Karpas-422 (cell line): ENCODE results near the gene SLC22A16. TPM values are rescaled to one million over a fixed set of nuclear protein-coding genes. Genes with fewer than 3 reads are reported as not detected.
"Not testable (repeated sequence)": the region's sequence is repeated elsewhere in the genome, so short reads cannot be mapped to it uniquely, and the experiment has no call there.

Source experiments
- DNase-seq: peaks from one replicate; pipeline ENCODE4 v3.0.0-alpha.2; 2015
- H2AFZ ChIP-seq: fragments of 200-600 bp; sonication (generic); 2 replicates; pipeline ENCODE4 v1.6.1; 2014; ENCODE audit warnings: antibody characterized with exemption, low read length, mixed read lengths
- H3K27ac ChIP-seq: fragments of 200-600 bp; sonication (generic); 2 replicates; pipeline ENCODE4 v1.5.1; 2014; ENCODE audit warnings: mild to moderate bottlenecking, low read length, moderate library complexity
- H3K27me3 ChIP-seq: fragments of 200-600 bp; sonication (generic); 2 replicates; pipeline ENCODE4 v1.6.1; 2014; ENCODE audit warnings: low read length, mixed read lengths
- H3K36me3 ChIP-seq: fragments of 200-600 bp; sonication (generic); 2 replicates; pipeline ENCODE4 v1.6.1; 2014; ENCODE audit warnings: low read length, mixed read lengths; ENCODE audit not compliant: insufficient read depth
- H3K4me1 ChIP-seq: fragments of 200-600 bp; sonication (generic); 2 replicates; pipeline ENCODE4 v1.6.1; 2014; ENCODE audit warnings: mild to moderate bottlenecking, low read length, mixed read lengths
- H3K4me2 ChIP-seq: fragments of 200-600 bp; sonication (generic); 2 replicates; pipeline ENCODE4 v1.6.1; 2014; ENCODE audit warnings: low read length, low read depth, mild to moderate bottlenecking; ENCODE audit not compliant: poor library complexity, severe bottlenecking
- H3K4me3 ChIP-seq: fragments of 200-600 bp; sonication (generic); 2 replicates; pipeline ENCODE4 v1.5.1; 2014; ENCODE audit warnings: mild to moderate bottlenecking, antibody characterized with exemption, low read length, mixed read lengths
- H3K79me2 ChIP-seq: fragments of 200-600 bp; sonication (generic); 2 replicates; pipeline ENCODE4 v1.6.1; 2014; ENCODE audit warnings: mild to moderate bottlenecking, low read length, mixed read lengths
- H3K9ac ChIP-seq: fragments of 200-600 bp; sonication (generic); 2 replicates; pipeline ENCODE4 v1.6.0; 2014; ENCODE audit warnings: low read length
- H3K9me2 ChIP-seq: fragments of 200-600 bp; sonication (generic), shearing (Covaris generic); replicated peaks from 2 replicates; pipeline ENCODE4 v1.6.0; 2014; ENCODE audit warnings: mild to moderate bottlenecking, low read length, moderate library complexity; ENCODE audit not compliant: insufficient read depth
- H3K9me3 ChIP-seq: fragments of 300-700, 200-600 bp; sonication (generic); 2 replicates; pipeline ENCODE4 v1.6.1; 2014; ENCODE audit warnings: low read length, mixed read lengths
- H4K20me1 ChIP-seq: fragments of 200-600 bp; sonication (generic); 2 replicates; pipeline ENCODE4 v1.6.1; 2014; ENCODE audit warnings: mild to moderate bottlenecking, antibody characterized with exemption, low read length, low read depth; ENCODE audit not compliant: insufficient read depth
- total RNA-seq: library from RNA; depleted of rRNA; stranded (reverse); fragments of >200 nt; shearing (Covaris generic); gene quantifications from 2 replicates; pipeline ENCODE4 v1.2.3, GENCODE V29; 2014; ENCODE audit warnings: low replicate concordance

The SLC22A16 gene
- total RNA-seq, 1 experiment from 2014 or later = not detected

DNA sequence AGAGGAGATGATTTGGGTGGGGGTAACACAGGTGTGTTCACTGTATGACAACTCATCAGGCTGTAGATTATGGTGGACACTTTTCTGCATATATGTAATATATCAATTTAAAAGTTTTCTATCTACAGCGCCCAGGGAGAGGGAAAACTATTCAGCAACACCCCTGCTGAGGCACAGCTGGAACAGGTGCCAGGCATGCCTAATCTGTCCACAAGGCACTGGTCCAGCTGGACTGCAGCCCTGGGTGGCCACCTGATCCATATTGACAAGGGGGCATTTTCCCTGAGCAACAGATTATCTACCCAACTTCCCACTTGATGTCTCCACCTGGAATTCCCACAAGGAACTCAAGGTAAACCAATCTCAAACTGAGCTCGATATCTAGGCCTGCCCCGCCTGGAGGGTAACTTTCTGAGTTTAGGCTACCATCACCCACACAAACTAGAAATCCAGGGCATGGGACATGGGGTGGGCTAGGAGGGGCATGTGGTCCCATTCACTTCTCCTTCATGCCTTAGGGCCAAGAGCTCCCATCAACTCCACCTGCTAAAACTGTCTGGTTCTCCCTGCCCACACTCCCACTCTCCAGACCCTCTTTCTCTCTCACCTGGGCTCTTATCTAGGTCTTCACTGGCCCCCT lies 4.6 kb downstream of the SLC22A16 start:
- no peak overlapping the region for H3K9ac ChIP-seq
- no peak overlapping the region for H2AFZ ChIP-seq
- DNase-seq = no peak
- H3K4me3 ChIP-seq = no peak overlapping the region
- H3K79me2 ChIP-seq = no peaks in the 10 kb centered on the region
- 0 out of 2 replicates have a peak, but pooled peaks cover 3% of the 10 kb centered on the region for H3K27me3 ChIP-seq
- H3K36me3 ChIP-seq = no peaks in the 10 kb centered on the region
- no peaks in the 10 kb centered on the region for H3K9me2 ChIP-seq
- H3K4me2 ChIP-seq = no peak overlapping the region
- no peak overlapping the region for H3K27ac ChIP-seq
- H3K4me1 ChIP-seq = no peaks in the 10 kb centered on the region
- no peaks in the 10 kb centered on the region for H3K9me3 ChIP-seq
- no peaks in the 10 kb centered on the region for H4K20me1 ChIP-seq

DNA sequence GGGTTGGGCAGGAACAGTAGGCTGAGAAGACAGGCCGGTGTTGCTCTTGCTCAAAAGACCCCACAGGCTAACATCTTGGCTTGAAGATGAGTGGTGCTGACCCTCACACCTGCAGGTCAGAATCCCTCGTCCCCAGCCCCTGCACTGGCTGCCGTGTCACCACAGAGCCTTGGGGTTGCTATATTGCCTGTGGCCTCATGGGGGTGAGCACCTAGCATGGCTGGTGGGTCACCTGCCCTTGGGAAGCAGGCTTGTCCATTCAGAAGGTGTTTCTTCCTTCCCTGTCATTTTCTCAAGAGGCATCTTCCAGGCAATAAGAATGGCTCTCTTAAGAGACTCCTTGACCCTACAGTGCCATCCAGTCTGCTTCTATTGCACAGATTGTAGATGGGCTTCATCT lies 7.7 kb downstream of the SLC22A16 start:
- H2AFZ ChIP-seq = no peak overlapping the region
- DNase-seq = no peak
- H3K27me3 ChIP-seq = no peaks in the 10 kb centered on the region
- H3K9ac ChIP-seq = no peak overlapping the region
- H3K4me1 ChIP-seq = no peaks in the 10 kb centered on the region
- H3K4me2 ChIP-seq = no peak overlapping the region
- H4K20me1 ChIP-seq = no peaks in the 10 kb centered on the region
- no peaks in the 10 kb centered on the region for H3K9me2 ChIP-seq
- H3K9me3 ChIP-seq = no peaks in the 10 kb centered on the region
- H3K27ac ChIP-seq = no peak overlapping the region
- no peak overlapping the region for H3K4me3 ChIP-seq
- H3K79me2 ChIP-seq = no peaks in the 10 kb centered on the region
- no peaks in the 10 kb centered on the region for H3K36me3 ChIP-seq

DNA sequence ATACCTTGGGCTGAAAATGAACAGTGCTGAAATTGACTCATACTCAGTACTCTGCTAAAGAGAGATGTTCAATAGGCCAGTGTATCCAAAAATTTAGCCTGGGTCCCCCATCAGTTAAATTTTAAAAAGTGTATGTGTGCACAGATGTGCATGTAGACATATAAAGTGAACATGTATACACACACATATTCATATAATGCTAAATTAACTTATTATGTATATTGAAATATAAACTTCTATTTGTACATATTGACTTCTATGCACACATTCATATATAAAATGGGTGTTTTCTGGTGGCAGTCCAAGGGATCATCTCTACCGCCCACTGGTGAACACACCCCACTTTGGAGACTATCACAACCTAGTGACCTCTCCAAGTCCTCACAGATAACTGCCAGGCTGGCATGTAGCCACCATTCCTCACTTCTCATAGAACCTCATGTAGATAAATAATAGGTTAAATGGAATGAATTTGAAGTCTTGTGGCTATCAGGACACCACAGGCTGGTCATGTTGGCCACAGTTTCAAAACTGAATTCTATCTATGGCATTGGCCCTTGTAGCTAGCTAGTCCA lies 8.8 kb downstream of the SLC22A16 start:
- H3K27me3 ChIP-seq = no peaks in the 10 kb centered on the region; the same call in 1 of the 2 replicates
- no peaks in the 10 kb centered on the region for H3K79me2 ChIP-seq
- H3K4me3 ChIP-seq = no peak overlapping the region
- H3K4me2 ChIP-seq = no peak overlapping the region
- peaks cover 4% of the 10 kb centered on the region; the same call in 1 of the 2 replicates for H3K9me3 ChIP-seq
- H3K36me3 ChIP-seq = no peaks in the 10 kb centered on the region
- no peaks in the 10 kb centered on the region for H4K20me1 ChIP-seq
- H3K27ac ChIP-seq = no peak overlapping the region
- no peak overlapping the region for H2AFZ ChIP-seq
- H3K9me2 ChIP-seq = no peaks in the 10 kb centered on the region
- no peaks in the 10 kb centered on the region for H3K4me1 ChIP-seq
- H3K9ac ChIP-seq = no peak overlapping the region
- no peak for DNase-seq

DNA sequence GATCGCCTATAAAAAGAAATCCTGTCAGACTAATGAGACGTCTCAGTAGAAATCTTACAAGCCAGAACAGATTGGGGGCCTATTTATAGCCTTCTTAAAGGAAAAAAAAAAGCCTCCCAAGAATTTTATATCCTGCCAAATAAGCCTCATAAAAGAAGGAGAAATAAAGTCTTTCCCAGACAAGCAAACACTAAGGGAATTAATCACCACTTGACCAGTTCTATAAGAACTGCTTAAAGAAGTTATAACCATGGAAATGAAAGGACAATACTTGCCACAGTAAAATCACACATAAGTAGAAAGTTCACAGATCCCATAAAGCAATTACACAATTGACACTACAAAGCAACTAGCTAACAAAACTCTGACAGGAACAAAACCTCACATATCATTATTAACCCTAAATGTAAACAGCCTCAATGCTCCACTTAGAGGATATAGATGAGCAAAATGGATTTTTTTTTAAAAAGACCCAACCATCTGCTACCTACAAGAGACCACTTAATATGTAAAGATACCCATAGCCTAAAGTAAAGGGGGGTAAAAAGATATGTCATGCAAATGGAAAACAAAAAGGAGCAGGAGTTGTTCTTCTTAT lies 13.4 kb downstream of the SLC22A16 start:
- H4K20me1 ChIP-seq = no peaks in the 10 kb centered on the region
- no peak for DNase-seq
- no peaks in the 10 kb centered on the region for H3K36me3 ChIP-seq
- no peaks in the 10 kb centered on the region for H3K79me2 ChIP-seq
- H3K4me1 ChIP-seq = no peaks in the 10 kb centered on the region
- peaks cover 5% of the 10 kb centered on the region; the same call in 1 of the 2 replicates for H3K9me3 ChIP-seq
- no peaks in the 10 kb centered on the region; the same call in 1 of the 2 replicates for H3K27me3 ChIP-seq
- no peak overlapping the region for H3K27ac ChIP-seq
- H3K4me2 ChIP-seq = no peak overlapping the region
- H2AFZ ChIP-seq = no peak overlapping the region
- H3K4me3 ChIP-seq = no peak overlapping the region
- H3K9me2 ChIP-seq = no peaks in the 10 kb centered on the region
- H3K9ac ChIP-seq = no peak overlapping the region

DNA sequence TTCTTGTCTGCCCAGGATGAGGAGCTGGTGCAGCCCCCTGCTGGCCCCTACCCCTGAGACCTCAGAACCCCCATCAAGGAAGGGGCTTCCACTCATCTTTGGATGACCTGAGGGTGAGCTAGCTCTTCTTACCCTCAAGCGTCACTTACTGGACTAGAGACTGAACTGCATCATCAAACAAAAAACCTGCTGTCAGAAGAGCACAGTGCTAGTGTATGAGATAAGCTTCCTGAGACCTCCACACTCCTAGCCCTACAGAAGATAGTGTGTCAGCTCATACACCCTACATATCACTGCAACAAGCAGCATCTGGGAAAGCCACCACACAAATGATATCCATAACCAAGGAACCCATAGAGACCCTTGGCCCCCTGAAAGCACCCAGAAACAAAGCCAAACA lies 15.0 kb downstream of the SLC22A16 start:
- no peak overlapping the region for H3K4me3 ChIP-seq
- no peak overlapping the region for H3K4me2 ChIP-seq
- peaks cover 5% of the 10 kb centered on the region; the same call in 1 of the 2 replicates for H3K9me3 ChIP-seq
- no peaks in the 10 kb centered on the region for H3K4me1 ChIP-seq
- no peaks in the 10 kb centered on the region for H3K79me2 ChIP-seq
- H2AFZ ChIP-seq = no peak overlapping the region
- H4K20me1 ChIP-seq = no peaks in the 10 kb centered on the region
- no peaks in the 10 kb centered on the region for H3K9me2 ChIP-seq
- H3K27me3 ChIP-seq = no peaks in the 10 kb centered on the region; the same call in 1 of the 2 replicates
- no peak overlapping the region for H3K27ac ChIP-seq
- DNase-seq = no peak
- no peak overlapping the region for H3K9ac ChIP-seq
- no peaks in the 10 kb centered on the region for H3K36me3 ChIP-seq

DNA sequence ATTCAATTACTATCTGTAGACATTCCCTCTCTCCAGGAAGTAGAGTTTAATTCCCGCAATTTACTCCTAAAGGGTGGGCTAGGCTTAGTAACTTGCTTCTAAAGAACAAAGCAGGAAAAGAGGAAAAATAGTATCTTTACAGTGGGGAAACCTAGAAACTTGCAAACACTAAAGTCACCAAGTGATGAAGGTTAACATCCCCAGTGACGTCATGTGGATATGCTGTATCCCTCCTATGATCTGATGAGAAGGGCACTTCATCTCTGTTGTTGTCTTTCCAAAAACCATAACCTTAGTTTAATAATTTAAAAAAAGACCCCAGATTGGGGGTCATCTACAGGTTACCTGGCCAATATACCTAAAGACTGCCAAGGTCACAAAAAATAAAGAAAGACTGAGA lies 17.3 kb downstream of the SLC22A16 start:
- no peak for DNase-seq
- H2AFZ ChIP-seq = no peak overlapping the region
- no peaks in the 10 kb centered on the region for H3K36me3 ChIP-seq
- H3K4me2 ChIP-seq = no peak overlapping the region
- no peaks in the 10 kb centered on the region for H3K9me2 ChIP-seq
- H3K9me3 ChIP-seq = peaks cover 5% of the 10 kb centered on the region; the same call in 1 of the 2 replicates
- H3K4me1 ChIP-seq = no peaks in the 10 kb centered on the region
- no peak overlapping the region for H3K4me3 ChIP-seq
- no peak overlapping the region for H3K9ac ChIP-seq
- H4K20me1 ChIP-seq = no peaks in the 10 kb centered on the region
- H3K27ac ChIP-seq = no peak overlapping the region
- H3K27me3 ChIP-seq = no peaks in the 10 kb centered on the region; the same call in 1 of the 2 replicates
- H3K79me2 ChIP-seq = no peaks in the 10 kb centered on the region

DNA sequence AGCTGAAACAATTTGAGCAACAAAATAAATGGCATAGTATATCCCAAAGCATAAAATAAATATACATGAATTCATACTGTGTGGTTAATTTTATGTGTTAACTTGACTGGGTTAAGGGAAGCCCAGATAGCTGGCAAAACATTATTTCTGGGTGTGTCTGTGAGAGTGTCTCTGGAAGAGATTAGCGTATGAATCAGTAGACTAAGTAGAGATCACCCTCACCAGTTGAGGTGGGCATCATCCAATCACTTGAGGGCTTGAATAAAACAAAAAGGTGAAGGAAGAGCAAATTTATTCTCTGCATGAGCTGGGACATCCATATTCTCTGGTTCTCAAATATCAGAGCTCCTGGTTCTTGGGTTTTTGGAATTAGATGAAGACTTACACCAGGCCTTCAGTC lies 17.9 kb downstream of the SLC22A16 start:
- Histone ChIP-seq H4K20me1 (no peaks in the 10 kb centered on the region), H3K9me2 (no peaks in the 10 kb centered on the region), H3K4me1 (no peaks in the 10 kb centered on the region), H3K36me3 (no peaks in the 10 kb centered on the region), H3K27ac (no peak overlapping the region), H3K4me3 (no peak overlapping the region), H2AFZ (no peak overlapping the region), H3K9me3 (peaks cover 5% of the 10 kb centered on the region; the same call in 1 of the 2 replicates), H3K4me2 (no peak overlapping the region), H3K9ac (no peak overlapping the region), H3K27me3 (no peaks in the 10 kb centered on the region; the same call in 1 of the 2 replicates), H3K79me2 (no peaks in the 10 kb centered on the region)
- DNase-seq = no peak

DNA sequence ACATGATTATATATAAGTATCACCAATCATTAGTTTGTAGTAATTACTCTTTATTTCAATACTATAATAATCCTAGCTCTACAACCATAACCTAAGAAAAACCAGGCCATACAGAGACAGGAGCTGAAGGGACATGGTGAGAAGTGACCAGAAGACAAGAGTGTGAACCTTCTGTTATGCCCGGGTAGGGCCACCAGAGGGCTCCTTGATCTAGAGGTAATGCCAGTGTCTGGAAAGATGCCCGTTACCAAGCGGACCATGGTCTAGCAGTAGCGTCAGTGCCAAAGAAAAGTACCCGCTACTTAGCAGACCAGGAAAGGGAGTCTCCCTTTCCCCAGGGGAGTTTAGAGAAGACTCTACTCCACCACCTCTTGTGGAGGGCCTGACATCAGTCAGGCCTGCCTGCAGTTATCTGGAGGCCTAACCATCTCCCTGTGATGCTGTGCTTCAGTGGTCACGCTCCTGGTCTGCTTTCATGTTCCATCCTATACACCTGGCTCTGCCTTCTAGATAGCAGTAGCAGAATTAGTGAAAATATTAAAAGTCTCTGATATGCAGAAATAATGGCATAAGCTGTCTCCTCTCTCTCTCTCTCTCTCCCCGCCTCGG lies 18.7 kb downstream of the SLC22A16 start:
- not testable (repeated sequence) for H3K9me3 ChIP-seq, H3K36me3 ChIP-seq, H3K27me3 ChIP-seq, H3K4me1 ChIP-seq, H2AFZ ChIP-seq, H3K9me2 ChIP-seq, H3K4me2 ChIP-seq, H3K79me2 ChIP-seq, H3K9ac ChIP-seq, H3K4me3 ChIP-seq, H3K27ac ChIP-seq, H4K20me1 ChIP-seq
- DNase-seq = peak; percentile 83
